ENCODE measurements around the gene FKBP4. TPM values are rescaled to one million over a fixed set of nuclear protein-coding genes. Genes with fewer than 3 reads are reported as not detected.

Gene FKBP4
- total RNA-seq, 1 donor from 2014 or later: 68.7 TPM

GRCh38 chr12:2801044-2801783 lies 6.4 kb downstream of the FKBP4 start:
- H3K4me3 ChIP-seq (ENCODE audit: insufficient read depth, low read depth, low read length): no peak overlapping the region
- peaks cover 19% of the 10 kb centered on the region for H3K79me2 ChIP-seq (ENCODE audit: insufficient read depth, low read length)
- H3K27ac Mint-ChIP-seq (ENCODE audit: unreplicated experiment): no peak overlapping the region
- H3K27me3 Mint-ChIP-seq (ENCODE audit: low read depth, unreplicated experiment): no peaks in the 10 kb centered on the region
- FAIRE-seq (no peak), DNase-seq (ENCODE audit: low read depth) (no peak)
- no peaks in the 10 kb centered on the region for H3K9me3 Mint-ChIP-seq (ENCODE audit: unreplicated experiment)
- no peaks in the 10 kb centered on the region for H3K9me3 ChIP-seq (ENCODE audit: insufficient read depth, low read depth, low read length)
- no peak overlapping the region for H2AFZ ChIP-seq (ENCODE audit: low read depth, low read length)
- no peak overlapping the region for H3K27ac ChIP-seq (ENCODE audit: low read depth, low read length)
- H3K9ac ChIP-seq (ENCODE audit: low read length): no peak overlapping the region
- H3K36me3 ChIP-seq (ENCODE audit: insufficient read depth, low read length): peaks cover 64% of the 10 kb centered on the region
- peaks cover 15% of the 10 kb centered on the region for H3K4me1 ChIP-seq (ENCODE audit: insufficient read depth, low read length)
- peaks cover 30% of the 10 kb centered on the region for H3K36me3 Mint-ChIP-seq (ENCODE audit: low read depth, unreplicated experiment)
- H4K20me1 ChIP-seq (ENCODE audit: insufficient read depth, low read length): peaks cover 36% of the 10 kb centered on the region
- TF ChIP-seq CTCF (IDR thresholded peaks at IDR 0.05; ENCODE audit: insufficient read depth, low read depth, low read length): no peak
- no peak for TF ChIP-seq EZH2 (IDR thresholded peaks at IDR 0.05; ENCODE audit: insufficient read depth, low read length)
- peaks cover 25% of the 10 kb centered on the region for H3K4me1 Mint-ChIP-seq (ENCODE audit: low read depth, unreplicated experiment)
- no peaks in the 10 kb centered on the region for H3K27me3 ChIP-seq (ENCODE audit: insufficient read depth, low read length)
- no peak overlapping the region for H3K4me2 ChIP-seq (ENCODE audit: low read length)
- H3K4me3 Mint-ChIP-seq (ENCODE audit: unreplicated experiment): no peak overlapping the region

- Mint-ChIP-seq H3K36me3 (ENCODE audit: low read depth, unreplicated experiment) (peaks cover 27% of the 10 kb centered on the region), H3K27me3 (ENCODE audit: low read depth, unreplicated experiment) (no peaks in the 10 kb centered on the region), H3K9me3 (ENCODE audit: unreplicated experiment) (no peaks in the 10 kb centered on the region), H3K4me1 (ENCODE audit: low read depth, unreplicated experiment) (peaks cover 23% of the 10 kb centered on the region), H3K4me3 (ENCODE audit: unreplicated experiment) (peak overlapping the region; percentile 28), H3K27ac (ENCODE audit: unreplicated experiment) (peak overlapping the region; percentile 89)
- Histone ChIP-seq H4K20me1 (ENCODE audit: insufficient read depth, low read length) (peaks cover 10% of the 10 kb centered on the region), H3K4me3 (ENCODE audit: insufficient read depth, low read depth, low read length) (no peak overlapping the region), H3K27ac (ENCODE audit: low read depth, low read length) (no peak overlapping the region), H3K4me2 (ENCODE audit: low read length) (peak overlapping the region; percentile 12), H3K79me2 (ENCODE audit: insufficient read depth, low read length) (no peaks in the 10 kb centered on the region), H3K9me3 (ENCODE audit: insufficient read depth, low read depth, low read length) (no peaks in the 10 kb centered on the region), H3K36me3 (ENCODE audit: insufficient read depth, low read length) (peaks cover 52% of the 10 kb centered on the region), H3K9ac (ENCODE audit: low read length) (no peak overlapping the region), H3K27me3 (ENCODE audit: insufficient read depth, low read length) (no peaks in the 10 kb centered on the region), H3K4me1 (ENCODE audit: insufficient read depth, low read length) (peaks cover 10% of the 10 kb centered on the region), H2AFZ (ENCODE audit: low read depth, low read length) (no peak overlapping the region)
- no peak for FAIRE-seq
- DNase-seq (ENCODE audit: low read depth): no peak
- no peak for TF ChIP-seq EZH2 (IDR thresholded peaks at IDR 0.05; ENCODE audit: insufficient read depth, low read length)
- TF ChIP-seq CTCF (IDR thresholded peaks at IDR 0.05; ENCODE audit: insufficient read depth, low read depth, low read length): no peak
Measured at GRCh38 chr12:2803635-2804392, 9.0 kb downstream of the FKBP4 start.

All from astrocyte (in vitro differentiated cells and primary cell).